Parathyroid adenoma (tissue), 2 donors: ENCODE data around the gene SEPTIN8.

Experiments
- H2AFZ ChIP-seq: fragments of 300-600 bp; sonication (generic); one replicate; pipeline ENCODE4 v1.7.0; 2017; ENCODE audit warnings: antibody characterized with exemption, mild to moderate bottlenecking
- H3K27ac ChIP-seq: fragments of 300-600 bp; sonication (generic); one replicate; pipeline ENCODE4 v1.7.0; 2017
- H3K27me3 ChIP-seq: fragments of 300-600 bp; sonication (generic); one replicate; pipeline ENCODE4 v1.7.0; 2017; ENCODE audit warnings: low read length; ENCODE audit not compliant: control insufficient read depth, insufficient read depth
- H3K36me3 ChIP-seq: fragments of 300-600 bp; sonication (generic); one replicate; pipeline ENCODE4 v1.7.0; 2017; ENCODE audit warnings: low read length; ENCODE audit not compliant: control insufficient read depth, insufficient read depth
- H3K4me1 ChIP-seq: fragments of 300-600 bp; sonication (generic); one replicate; pipeline ENCODE4 v1.7.0; 2017; ENCODE audit warnings: control low read depth
- H3K4me2 ChIP-seq: fragments of 300-600 bp; sonication (generic); one replicate; pipeline ENCODE4 v1.7.0; 2017; ENCODE audit warnings: low read length
- H3K4me3 ChIP-seq: fragments of 300-600 bp; sonication (generic); one replicate; pipeline ENCODE4 v1.7.0; 2017; ENCODE audit warnings: low read depth, low read length
- H3K79me2 ChIP-seq: fragments of 300-600 bp; sonication (generic); one replicate; pipeline ENCODE4 v1.7.0; 2017; ENCODE audit warnings: control low read depth
- H3K9ac ChIP-seq: fragments of 300-600 bp; sonication (generic); one replicate; pipeline ENCODE4 v1.7.0; 2017; ENCODE audit warnings: mild to moderate bottlenecking
- H3K9me3 ChIP-seq: fragments of 300-600 bp; sonication (generic); one replicate; pipeline ENCODE4 v1.7.0; 2017; ENCODE audit warnings: low read length; ENCODE audit not compliant: control insufficient read depth
- TF ChIP-seq, protein P1 (sequence below): fragments of 300-600 bp; sonication (generic); IDR thresholded peaks from one replicate; pipeline ENCODE4 v1.7.0; 2017; ENCODE audit warnings: antibody characterized with exemption, mild to moderate bottlenecking
- donor health status: primary hyperparathyroidism.

Gene SEPTIN8

DNA sequence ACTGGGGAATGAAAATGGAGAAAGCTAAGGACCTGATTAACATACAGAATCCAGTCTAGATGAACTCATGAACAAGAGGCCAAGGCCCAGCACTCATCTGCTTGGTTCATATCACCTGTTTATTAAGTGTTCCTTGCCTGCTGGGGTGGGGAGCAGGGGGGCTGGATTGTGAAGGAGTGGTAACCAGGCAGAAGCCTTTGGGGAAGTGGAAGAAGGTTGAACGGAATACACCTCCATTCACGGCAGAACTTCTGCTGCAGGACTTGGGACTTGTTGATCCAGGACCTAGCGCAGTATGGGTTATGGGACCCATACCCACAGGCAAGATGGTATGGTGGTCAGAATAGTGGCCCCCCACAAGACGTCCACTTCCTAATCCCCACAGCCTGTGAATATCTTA is 8.8 kb upstream of the SEPTIN8 start:
- H3K9me3 ChIP-seq: no peaks in the 10 kb centered on the region
- TF ChIP-seq, protein P1, sequence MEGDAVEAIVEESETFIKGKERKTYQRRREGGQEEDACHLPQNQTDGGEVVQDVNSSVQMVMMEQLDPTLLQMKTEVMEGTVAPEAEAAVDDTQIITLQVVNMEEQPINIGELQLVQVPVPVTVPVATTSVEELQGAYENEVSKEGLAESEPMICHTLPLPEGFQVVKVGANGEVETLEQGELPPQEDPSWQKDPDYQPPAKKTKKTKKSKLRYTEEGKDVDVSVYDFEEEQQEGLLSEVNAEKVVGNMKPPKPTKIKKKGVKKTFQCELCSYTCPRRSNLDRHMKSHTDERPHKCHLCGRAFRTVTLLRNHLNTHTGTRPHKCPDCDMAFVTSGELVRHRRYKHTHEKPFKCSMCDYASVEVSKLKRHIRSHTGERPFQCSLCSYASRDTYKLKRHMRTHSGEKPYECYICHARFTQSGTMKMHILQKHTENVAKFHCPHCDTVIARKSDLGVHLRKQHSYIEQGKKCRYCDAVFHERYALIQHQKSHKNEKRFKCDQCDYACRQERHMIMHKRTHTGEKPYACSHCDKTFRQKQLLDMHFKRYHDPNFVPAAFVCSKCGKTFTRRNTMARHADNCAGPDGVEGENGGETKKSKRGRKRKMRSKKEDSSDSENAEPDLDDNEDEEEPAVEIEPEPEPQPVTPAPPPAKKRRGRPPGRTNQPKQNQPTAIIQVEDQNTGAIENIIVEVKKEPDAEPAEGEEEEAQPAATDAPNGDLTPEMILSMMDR: no peak
- no peak overlapping the region for H2AFZ ChIP-seq
- no peaks in the 10 kb centered on the region for H3K4me1 ChIP-seq
- no peaks in the 10 kb centered on the region for H3K36me3 ChIP-seq
- no peaks in the 10 kb centered on the region for H3K27me3 ChIP-seq
- no peak overlapping the region for H3K4me3 ChIP-seq
- H3K79me2 ChIP-seq: no peaks in the 10 kb centered on the region
- H3K9ac ChIP-seq: no peak overlapping the region
- no peak overlapping the region for H3K4me2 ChIP-seq
- no peak overlapping the region for H3K27ac ChIP-seq

DNA sequence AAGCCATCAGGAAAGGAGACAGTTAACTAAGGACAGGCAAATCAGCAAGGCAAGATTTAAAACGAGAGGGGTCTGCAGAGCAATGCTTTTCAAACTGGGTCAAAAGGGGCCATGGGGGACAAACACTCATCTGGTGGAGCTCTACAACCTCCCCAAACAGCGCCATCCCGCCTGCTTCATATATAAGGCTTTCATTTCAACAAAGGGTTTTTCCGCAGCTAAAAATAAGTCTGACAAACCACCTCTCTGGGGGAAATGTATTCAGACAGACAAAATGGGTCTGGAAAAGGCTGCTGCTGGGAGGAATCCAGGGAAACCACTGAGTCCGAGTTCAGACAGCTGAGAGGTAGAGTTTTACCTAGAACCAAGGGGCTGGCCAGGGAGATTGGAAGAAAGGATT is 8.3 kb upstream of the SEPTIN8 start:
- Histone ChIP-seq H2AFZ (no peak overlapping the region), H3K4me1 (no peaks in the 10 kb centered on the region), H3K4me3 (no peak overlapping the region), H3K36me3 (no peaks in the 10 kb centered on the region), H3K27ac (no peak overlapping the region), H3K9me3 (no peaks in the 10 kb centered on the region), H3K4me2 (no peak overlapping the region), H3K9ac (no peak overlapping the region), H3K79me2 (no peaks in the 10 kb centered on the region), H3K27me3 (no peaks in the 10 kb centered on the region)
- TF ChIP-seq, protein P1: no peak

DNA sequence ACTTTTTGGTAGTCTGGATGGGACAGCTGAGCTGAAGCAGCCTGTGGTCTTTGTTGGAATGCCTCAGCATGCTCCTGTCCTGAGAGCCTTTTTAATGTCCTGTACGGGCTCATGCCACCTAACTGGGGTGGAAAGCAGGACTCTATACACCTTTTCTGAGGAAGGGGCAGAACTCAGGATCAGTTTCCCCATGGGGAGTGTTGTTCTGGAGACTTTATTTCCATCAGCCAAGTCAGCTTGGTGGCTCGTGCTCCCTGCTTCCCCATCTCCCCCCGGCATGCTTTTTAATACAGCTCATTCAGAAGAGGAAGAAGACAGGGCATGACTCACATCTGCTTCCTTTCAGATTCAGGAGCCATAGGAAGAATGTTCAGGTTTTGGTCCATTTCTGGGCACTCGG is 5.1 kb upstream of the SEPTIN8 start:
- Histone ChIP-seq H3K36me3 (no peaks in the 10 kb centered on the region), H3K9me3 (no peaks in the 10 kb centered on the region), H3K27me3 (no peaks in the 10 kb centered on the region), H3K4me2 (no peak overlapping the region), H3K79me2 (no peaks in the 10 kb centered on the region), H3K27ac (no peak overlapping the region), H3K4me1 (peaks cover 3% of the 10 kb centered on the region), H2AFZ (no peak overlapping the region), H3K4me3 (no peak overlapping the region), H3K9ac (no peak overlapping the region)
- TF ChIP-seq, protein P1: no peak

DNA sequence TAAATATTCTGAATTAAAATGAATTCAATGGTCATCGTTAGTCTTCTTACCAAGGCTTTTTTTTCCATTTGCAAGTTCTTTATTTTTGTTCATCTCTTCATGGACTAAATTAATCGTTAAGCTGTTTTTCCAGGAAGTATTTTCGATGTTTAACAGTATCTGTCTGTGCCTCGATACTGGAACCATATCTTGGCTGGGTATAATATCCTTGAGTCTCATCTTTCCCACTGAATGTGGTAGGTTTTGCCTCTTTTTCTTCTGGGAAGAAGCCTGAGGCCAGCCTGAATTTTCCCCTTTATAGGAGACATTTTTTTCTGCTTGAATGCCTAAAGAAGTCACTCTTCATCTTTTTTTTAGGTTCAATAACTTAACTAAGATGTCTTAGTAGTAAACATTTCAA is 4.0 kb upstream of the SEPTIN8 start:
- TF ChIP-seq, protein P1: no peak

DNA sequence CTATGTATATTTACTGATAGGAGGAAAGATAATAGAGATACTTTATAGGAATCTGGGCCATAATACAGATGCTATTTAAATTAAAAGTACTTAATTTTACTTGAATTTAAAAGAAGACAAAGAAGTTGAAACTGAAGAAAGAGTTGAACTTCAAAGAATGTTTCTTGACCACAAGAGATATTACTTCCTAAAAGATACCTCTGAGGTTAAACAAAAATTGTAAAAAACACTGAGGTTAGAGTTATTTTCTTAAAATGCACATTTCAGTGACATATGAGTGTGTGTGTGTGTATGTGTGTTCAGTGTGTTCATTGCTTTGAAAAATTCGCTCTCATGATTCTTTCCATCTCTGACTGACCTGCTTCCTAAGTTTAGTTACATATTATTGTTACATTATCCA is 3.5 kb upstream of the SEPTIN8 start:
- TF ChIP-seq, protein P1: no peak

More for the DNA sequence above, 4.0 kb upstream of the SEPTIN8 start:
- no peaks in the 10 kb centered on the region for H3K36me3 ChIP-seq
- H3K4me2 ChIP-seq: no peak overlapping the region
- H3K9me3 ChIP-seq: no peaks in the 10 kb centered on the region
- no peak overlapping the region for H3K4me3 ChIP-seq
- H3K4me1 ChIP-seq: peaks cover 3% of the 10 kb centered on the region
- no peak overlapping the region for H2AFZ ChIP-seq
- no peak overlapping the region for H3K27ac ChIP-seq
- no peaks in the 10 kb centered on the region for H3K79me2 ChIP-seq
- no peak overlapping the region for H3K9ac ChIP-seq
- H3K27me3 ChIP-seq: no peaks in the 10 kb centered on the region

More for the DNA sequence above, 3.5 kb upstream of the SEPTIN8 start:
- H2AFZ ChIP-seq: no peak overlapping the region
- no peak overlapping the region for H3K27ac ChIP-seq
- no peaks in the 10 kb centered on the region for H3K9me3 ChIP-seq
- no peaks in the 10 kb centered on the region for H3K36me3 ChIP-seq
- H3K4me1 ChIP-seq: peaks cover 3% of the 10 kb centered on the region
- H3K4me3 ChIP-seq: no peak overlapping the region
- no peaks in the 10 kb centered on the region for H3K79me2 ChIP-seq
- no peak overlapping the region for H3K4me2 ChIP-seq
- no peaks in the 10 kb centered on the region for H3K27me3 ChIP-seq
- H3K9ac ChIP-seq: no peak overlapping the region
